AG04450 (cell line): ENCODE measurements around the gene CALHM3. TPM values are rescaled to one million over a fixed set of nuclear protein-coding genes. Genes with fewer than 3 reads are reported as not detected.

Source experiments
- CTCF ChIA-PET: fragments of 300-600, 350-600 bp; formaldehyde crosslinking; extraction: SDS; loops from one replicate; lab custom pipeline; 2022; ENCODE audit warnings: antibody characterized with exemption, inconsistent platforms; lab: Charles Lee
- POLR2A ChIA-PET: fragments of 350-600 bp; formaldehyde crosslinking; extraction: SDS; loops from one replicate; lab custom pipeline; 2021; ENCODE audit warnings: antibody characterized with exemption, inconsistent platforms; lab: Yijun Ruan, JAX
- DNase-seq: peaks from one replicate; pipeline ENCODE4 v3.0.0-alpha.2; 2011; ENCODE audit warnings: low read depth, low spot score
- H3K27ac ChIP-seq: one replicate; pipeline ENCODE4 v1.5.1; 2012; ENCODE audit warnings: low read depth, low read length, control low read depth
- H3K27me3 ChIP-seq: one replicate; pipeline ENCODE4 v1.6.0; 2012; ENCODE audit warnings: low read length; ENCODE audit not compliant: control insufficient read depth, insufficient read depth
- H3K4me3 ChIP-seq: 2 replicates; pipeline ENCODE4 v1.5.1; 2011; ENCODE audit warnings: mild to moderate bottlenecking, low read depth, low read length, control low read depth
- H3K9me3 ChIP-seq: 2 replicates; pipeline ENCODE4 v1.5.1; 2012; ENCODE audit warnings: low read length; ENCODE audit not compliant: control insufficient read depth, insufficient read depth
- CTCF ChIP-seq: IDR thresholded peaks from 2 replicates; pipeline ENCODE4 v1.5.1; 2011; ENCODE audit warnings: low read depth, low read length, control low read depth, inconsistent platforms
- polyA plus RNA-seq: library from polyadenylated mRNA; depleted of rRNA; stranded (reverse); fragments of >200 nt; gene quantifications from 2 replicates; pipeline ENCODE4 v1.2.3, GENCODE V29; 2011

The CALHM3 gene
- polyA plus RNA-seq, 1 experiment = not detected

GRCh38 chr10:103458720-103459119 is 20.3 kb downstream of the CALHM3 start, which contains the start of gene CALHM1:
Gene CALHM1, minus strand, starts transcription at chr10:103458900. Its CDS starts 149 bp downstream, at chr10:103458751.
- no peaks in the 10 kb centered on the region; the same call in 1 of the 2 replicates for H3K9me3 ChIP-seq
- DNase-seq = no peak
- H3K4me3 ChIP-seq = no peak within 1 kb of the TSS
- ChIA-PET POLR2A (no interaction called here), CTCF (no interaction called here)
- H3K27me3 ChIP-seq = peaks cover 4% of the 10 kb centered on the region
- no peak for TF ChIP-seq CTCF
- no peak within 1 kb of the TSS for H3K27ac ChIP-seq

DNA sequence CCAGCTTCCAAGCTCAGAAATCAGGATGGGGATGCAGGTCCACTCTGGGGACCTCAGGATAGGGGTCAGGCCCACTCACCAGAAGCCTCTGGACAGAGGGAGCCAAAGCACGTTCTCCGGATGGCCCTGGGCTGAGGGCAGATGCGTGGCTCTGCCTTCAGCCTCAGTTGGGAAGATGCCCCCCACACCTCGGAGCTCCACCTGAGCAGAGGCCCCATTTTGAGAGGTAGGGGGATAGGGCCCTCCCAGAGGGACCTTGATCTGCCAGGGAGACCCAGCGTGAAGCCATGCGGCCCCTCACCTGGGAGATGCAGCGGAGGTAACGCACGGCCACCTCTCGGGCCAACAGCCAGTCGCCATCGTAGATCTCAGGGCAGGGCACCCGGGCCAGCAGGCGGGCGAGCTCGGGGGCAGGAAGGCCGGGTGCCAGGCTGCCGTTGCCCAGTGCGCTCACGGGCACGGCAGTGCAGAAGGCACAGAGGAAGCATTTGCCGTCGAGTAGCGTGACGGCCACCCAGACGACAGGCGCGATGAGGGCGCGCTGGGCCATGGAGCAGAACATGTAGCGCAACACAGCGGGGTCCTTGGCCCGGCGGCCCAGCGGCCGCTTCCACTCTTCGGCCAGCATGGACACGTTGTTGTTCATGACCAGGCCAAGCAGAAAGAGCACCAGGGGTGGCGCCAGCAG is 21.0 kb downstream of the CALHM3 start:
- no peak overlapping the region for H3K4me3 ChIP-seq
- ChIA-PET CTCF (no interaction called here), POLR2A (no interaction called here)
- no peak overlapping the region for H3K27ac ChIP-seq
- DNase-seq = no peak
- no peak for TF ChIP-seq CTCF
- H3K27me3 ChIP-seq = peaks cover 4% of the 10 kb centered on the region
- H3K9me3 ChIP-seq = no peaks in the 10 kb centered on the region; the same call in 1 of the 2 replicates

DNA sequence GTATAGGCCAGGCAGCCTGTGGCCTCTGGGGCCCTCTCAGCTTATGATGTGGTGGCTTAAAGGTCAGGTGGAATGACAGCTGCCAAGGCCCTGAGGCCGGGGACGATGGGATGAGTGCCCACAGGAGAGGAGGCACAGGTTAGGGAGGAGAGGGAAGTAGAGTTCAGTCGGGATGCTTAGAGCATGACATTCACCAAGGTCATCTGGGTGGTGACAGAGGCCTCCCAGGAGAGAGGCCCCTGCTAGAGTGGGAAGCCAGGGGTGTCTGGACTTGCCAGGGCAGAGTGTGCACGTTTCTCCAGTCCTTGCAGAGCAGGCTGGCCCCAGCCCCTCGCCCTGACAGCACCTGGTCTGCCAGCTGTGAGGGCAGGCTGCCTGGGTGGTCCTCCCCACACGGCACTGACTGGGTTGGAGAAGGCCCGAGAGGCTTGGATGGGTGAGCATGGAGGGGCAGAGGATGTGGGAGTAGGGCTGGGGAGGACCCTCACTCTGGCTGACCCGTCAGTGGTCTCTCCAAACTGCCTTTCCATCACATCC is 21.8 kb downstream of the CALHM3 start:
- Histone ChIP-seq H3K27ac (no peak overlapping the region), H3K4me3 (no peak overlapping the region), H3K27me3 (peaks cover 4% of the 10 kb centered on the region), H3K9me3 (no peaks in the 10 kb centered on the region; the same call in 1 of the 2 replicates)
- CTCF ChIA-PET = no interaction called here
- DNase-seq = no peak
- POLR2A ChIA-PET = no interaction called here
- no peak for TF ChIP-seq CTCF

GRCh38 chr10:103456074-103456660 is 22.9 kb downstream of the CALHM3 start:
- H3K27me3 ChIP-seq = peaks cover 4% of the 10 kb centered on the region
- H3K9me3 ChIP-seq = no peaks in the 10 kb centered on the region; the same call in 1 of the 2 replicates
- CTCF ChIA-PET = no interaction called here
- H3K27ac ChIP-seq = no peak overlapping the region
- H3K4me3 ChIP-seq = no peak overlapping the region
- DNase-seq = no peak
- TF ChIP-seq CTCF = no peak
- POLR2A ChIA-PET = no interaction called here

- Histone ChIP-seq H3K27me3 (peaks cover 3% of the 10 kb centered on the region), H3K27ac (no peak overlapping the region), H3K9me3 (no peaks in the 10 kb centered on the region; the same call in 1 of the 2 replicates), H3K4me3 (no peak overlapping the region)
- no peak for TF ChIP-seq CTCF
- ChIA-PET POLR2A (no interaction called here), CTCF (no interaction called here)
- DNase-seq = no peak
Observed at GRCh38 chr10:103455235-103455634, 23.8 kb downstream of the CALHM3 start.
